Uterus (tissue), 4 donors: ENCODE results near the gene DDX4. TPM values are rescaled to one million over a fixed set of nuclear protein-coding genes. Genes with fewer than 3 reads are reported as not detected.

Source experiments
- DNase-seq, 2 donors: peaks; one replicate each; pipeline ENCODE4 v3.0.0-alpha.2; 2019 to 2020
- H3K27ac ChIP-seq, 2 donors: fragments of 200-600 bp; sonication (generic); 1 replicate in 1 of 2; 2 replicates in 1 of 2; pipeline ENCODE4 v1.5.1; 2016 to 2018
- H3K27me3 ChIP-seq, 2 donors: fragments of 200-600 bp; sonication (generic); one replicate each; pipeline ENCODE4 v1.5.1; 2018 to 2019; ENCODE audit warnings: control low read depth in 1 of 2
- H3K36me3 ChIP-seq, 2 donors: fragments of 200-600 bp; sonication (generic); one replicate each; pipeline ENCODE4 v1.5.1; 2019; ENCODE audit warnings: control low read depth in 1 of 2
- H3K4me1 ChIP-seq, 2 donors: fragments of 200-600 bp; sonication (generic); one replicate each; pipeline ENCODE4 v1.5.1; 2018 to 2019; ENCODE audit warnings: control low read depth in 1 of 2
- H3K4me3 ChIP-seq, 2 donors: fragments of 200-600 bp; sonication (generic); 1 replicate in 1 of 2; 2 replicates in 1 of 2; pipeline ENCODE4 v1.5.1; 2018 to 2019; ENCODE audit warnings: mild to moderate bottlenecking in 1 of 2
- H3K9me3 ChIP-seq, 2 donors: fragments of 200-600 bp; sonication (generic); one replicate each; pipeline ENCODE4 v1.5.1; 2019; ENCODE audit warnings: control low read depth in 1 of 2
- CTCF ChIP-seq, 4 experiments: fragments of 200-600 bp in 2 of 4; fragments of 450-650 bp in 2 of 4; sonication (generic) in 2 of 4; IDR thresholded peaks; one replicate each; pipeline ENCODE4 v1.5.1; 2016 to 2019; ENCODE audit warnings: antibody characterized with exemption in 4 of 4, mild to moderate bottlenecking in 2 of 4, moderate library complexity in 1 of 4
- POLR2A ChIP-seq, 2 donors: fragments of 450-650 bp; IDR thresholded peaks; one replicate each; pipeline ENCODE4 v1.6.1; 2016; ENCODE audit warnings: antibody characterized with exemption in 2 of 2, mild to moderate bottlenecking in 1 of 2, moderate library complexity in 1 of 2
- intact Hi-C: fragments of 100-400 bp; cut with DNase I; formaldehyde crosslinking; loops from one replicate; pipeline ENCODE4 v1.15.1; 2023; ENCODE audit warnings: low total_unique reads
- total RNA-seq, 4 donors: library from RNA; depleted of rRNA in 3 of 4; stranded (reverse); fragments of >200 nt in 3 of 4; gene quantifications; one replicate each; pipeline versions ENCODE4 v1.1.0 to v1.2.4, GENCODE V29; 2014 to 2023
- donor health status: DM: yes; HTN: yes; CAD: no.

Gene DDX4
- total RNA-seq, 4 donors from 2014 or later, result 0.48 TPM; not detected in 3

GRCh38 chr5:55841976-55842375 lies 104.1 kb downstream of the DDX4 start:
- Histone ChIP-seq H3K27ac (no peak overlapping the region), H3K27me3 (no peaks in the 10 kb centered on the region), H3K4me3 (no peak overlapping the region), H3K9me3 (no peaks in the 10 kb centered on the region), H3K4me1 (no peaks in the 10 kb centered on the region), H3K36me3 (no peaks in the 10 kb centered on the region)
- no peak for DNase-seq
- intact Hi-C loops, result no loop called here
- TF ChIP-seq POLR2A (IDR thresholded peaks at IDR 0.05) (no peak), CTCF (IDR thresholded peaks at IDR 0.05) (no peak)

- intact Hi-C loops, result no loop called here
- Histone ChIP-seq H3K27me3 (no peaks in the 10 kb centered on the region), H3K4me3 (no peak overlapping the region), H3K9me3 (no peaks in the 10 kb centered on the region), H3K4me1 (no peaks in the 10 kb centered on the region), H3K36me3 (no peaks in the 10 kb centered on the region), H3K27ac (no peak overlapping the region)
- no peak for DNase-seq
- TF ChIP-seq POLR2A (IDR thresholded peaks at IDR 0.05), result no peak
- TF ChIP-seq CTCF (IDR thresholded peaks at IDR 0.05), result no peak
Measured at GRCh38 chr5:55847837-55848236, 110.0 kb downstream of the DDX4 start.

DNA sequence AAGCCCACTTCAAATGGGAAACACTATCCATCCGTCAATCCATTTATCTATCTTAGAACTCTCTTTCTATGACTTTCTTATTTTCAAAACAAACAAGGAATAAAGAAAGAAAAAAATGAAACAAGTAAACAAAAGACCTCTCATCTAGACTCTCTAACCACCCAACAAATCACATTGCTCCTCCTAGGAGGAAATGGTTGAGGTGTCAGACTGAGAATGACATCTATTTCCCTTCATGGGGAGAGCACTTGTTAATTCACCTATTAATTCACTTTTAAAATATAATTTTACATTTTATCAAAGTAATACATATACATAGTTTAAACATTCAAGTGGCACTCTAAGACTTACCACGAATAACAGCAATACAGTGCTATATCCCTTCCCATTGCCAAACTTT lies 110.9 kb downstream of the DDX4 start:
- DNase-seq, result no peak
- Histone ChIP-seq H3K36me3 (no peaks in the 10 kb centered on the region), H3K9me3 (no peaks in the 10 kb centered on the region), H3K4me1 (no peaks in the 10 kb centered on the region), H3K4me3 (no peak overlapping the region), H3K27me3 (no peaks in the 10 kb centered on the region), H3K27ac (no peak overlapping the region)
- intact Hi-C loops, result no loop called here
- TF ChIP-seq CTCF (IDR thresholded peaks at IDR 0.05), result no peak

GRCh38 chr5:55850839-55851674 lies 113.2 kb downstream of the DDX4 start, which contains the start of gene IL31RA:
Gene IL31RA, plus strand, starts transcription at chr5:55851357. Its CDS starts 214 bp downstream, at chr5:55851571.
- Histone ChIP-seq H3K36me3 (no peaks in the 10 kb centered on the region), H3K4me3 (no peak within 1 kb of the TSS), H3K27ac (no peak within 1 kb of the TSS), H3K9me3 (no peaks in the 10 kb centered on the region), H3K27me3 (no peaks in the 10 kb centered on the region), H3K4me1 (no peaks in the 10 kb centered on the region)
- no peak for DNase-seq
- no peak for TF ChIP-seq POLR2A (IDR thresholded peaks at IDR 0.05)
- no peak for TF ChIP-seq CTCF (IDR thresholded peaks at IDR 0.05)
- intact Hi-C loops, result no loop called here

GRCh38 chr5:55851675-55851979 lies 113.8 kb downstream of the DDX4 start:
- no peaks in the 10 kb centered on the region for H3K27me3 ChIP-seq
- DNase-seq, result no peak
- no peak overlapping the region for H3K4me3 ChIP-seq
- H3K27ac ChIP-seq, result no peak overlapping the region
- TF ChIP-seq CTCF (IDR thresholded peaks at IDR 0.05), result no peak
- no peak for TF ChIP-seq POLR2A (IDR thresholded peaks at IDR 0.05)
- no peaks in the 10 kb centered on the region for H3K36me3 ChIP-seq
- H3K9me3 ChIP-seq, result no peaks in the 10 kb centered on the region
- intact Hi-C loops, result no loop called here
- no peaks in the 10 kb centered on the region for H3K4me1 ChIP-seq
